T follicular helper cell (primary cell): ENCODE results near the gene FRMD4B.
"Not testable (repeated sequence)": the region's sequence is repeated elsewhere in the genome, so short reads cannot be mapped to it uniquely, and the experiment has no call there.

Experiments used
- DNase-seq: peaks from one replicate; pipeline ENCODE4 v3.0.0-alpha.2; 2020; ENCODE audit warnings: low read depth

Gene FRMD4B

DNA sequence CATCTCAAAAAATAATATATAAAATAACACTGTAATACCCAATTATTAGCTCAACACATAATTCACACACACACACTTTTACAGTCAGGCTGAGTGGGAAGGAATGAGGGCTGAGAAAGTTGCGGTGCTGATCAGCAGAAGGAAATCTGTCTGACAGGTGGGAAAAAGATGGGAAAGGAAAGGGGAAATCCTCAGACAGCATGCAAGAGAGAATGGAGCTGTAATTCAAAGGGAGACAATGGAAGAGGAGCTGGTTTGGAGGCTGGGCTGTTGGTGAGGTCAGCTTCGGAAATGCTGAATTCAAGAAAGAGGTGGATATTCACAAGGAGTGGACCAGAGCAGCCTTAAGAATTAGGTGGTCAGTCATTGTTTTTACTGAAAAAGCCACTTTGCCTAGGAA, 141.8 kb downstream of the FRMD4B start:
- DNase-seq, result no peak

- DNase-seq, result no peak
Measured at GRCh38 chr3:69241769-69242168, 144.1 kb downstream of the FRMD4B start.

DNA sequence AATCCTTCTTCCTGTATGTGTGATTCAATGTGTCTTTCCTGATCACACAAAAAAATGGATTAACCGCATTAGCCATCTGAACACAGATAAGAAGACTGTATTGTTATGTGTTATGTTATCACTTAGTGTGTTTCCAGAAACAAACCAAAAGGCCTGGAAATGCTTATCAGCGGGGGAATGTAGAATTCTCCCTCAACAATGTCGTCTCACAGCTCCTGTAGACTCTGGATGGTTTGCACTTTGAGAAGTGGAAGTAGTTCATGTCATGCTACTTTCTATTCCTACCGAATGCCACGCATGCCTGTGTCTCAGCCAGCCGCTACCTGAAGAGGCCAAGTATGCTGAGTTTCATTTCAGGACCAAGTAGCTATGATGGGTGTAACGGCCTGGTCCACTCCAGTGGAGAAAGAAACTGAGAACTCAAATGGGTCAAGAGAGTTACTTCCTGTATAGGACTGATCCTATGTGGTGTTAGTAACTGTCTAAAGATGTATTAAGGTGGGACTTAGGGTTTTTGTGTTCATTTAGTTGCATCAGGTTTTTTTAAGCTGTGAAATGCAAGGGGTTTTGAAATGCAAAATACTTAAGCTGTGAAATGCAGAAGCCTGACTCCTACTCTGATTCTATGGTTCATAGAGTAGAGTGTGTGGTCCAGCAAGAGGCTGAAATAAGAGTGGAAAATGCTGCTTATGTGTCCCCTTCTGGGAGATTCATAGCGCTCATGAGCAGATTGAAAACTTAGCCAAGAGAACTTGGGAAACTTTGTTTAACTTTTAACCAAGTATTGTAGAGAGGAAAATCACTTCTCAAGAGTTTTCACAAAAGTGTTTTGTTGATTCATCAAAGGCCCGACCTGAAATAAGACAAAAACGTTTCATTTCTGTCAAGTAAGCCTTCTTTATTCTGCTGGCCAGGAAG, 145.0 kb downstream of the FRMD4B start:
- no peak for DNase-seq

DNA sequence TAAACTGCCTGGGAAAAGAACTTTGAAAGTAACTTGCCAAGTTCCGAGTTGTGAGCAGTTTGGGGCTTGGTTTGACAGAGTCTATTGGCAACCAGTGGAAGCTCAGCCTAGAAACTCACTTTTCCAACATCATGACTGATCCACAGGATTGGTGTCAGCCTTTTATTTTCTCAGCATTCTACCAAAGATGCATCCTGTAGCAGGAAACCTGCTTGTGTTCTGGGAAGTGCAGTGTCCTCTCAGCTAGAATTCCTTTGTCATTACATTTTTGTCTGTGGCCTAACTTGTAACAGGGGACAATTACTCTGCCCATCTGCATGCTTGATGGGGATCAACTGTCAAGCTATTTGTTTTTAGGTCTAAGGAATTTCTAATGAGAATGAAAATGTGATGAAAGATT, 146.8 kb downstream of the FRMD4B start:
- no peak for DNase-seq

DNA sequence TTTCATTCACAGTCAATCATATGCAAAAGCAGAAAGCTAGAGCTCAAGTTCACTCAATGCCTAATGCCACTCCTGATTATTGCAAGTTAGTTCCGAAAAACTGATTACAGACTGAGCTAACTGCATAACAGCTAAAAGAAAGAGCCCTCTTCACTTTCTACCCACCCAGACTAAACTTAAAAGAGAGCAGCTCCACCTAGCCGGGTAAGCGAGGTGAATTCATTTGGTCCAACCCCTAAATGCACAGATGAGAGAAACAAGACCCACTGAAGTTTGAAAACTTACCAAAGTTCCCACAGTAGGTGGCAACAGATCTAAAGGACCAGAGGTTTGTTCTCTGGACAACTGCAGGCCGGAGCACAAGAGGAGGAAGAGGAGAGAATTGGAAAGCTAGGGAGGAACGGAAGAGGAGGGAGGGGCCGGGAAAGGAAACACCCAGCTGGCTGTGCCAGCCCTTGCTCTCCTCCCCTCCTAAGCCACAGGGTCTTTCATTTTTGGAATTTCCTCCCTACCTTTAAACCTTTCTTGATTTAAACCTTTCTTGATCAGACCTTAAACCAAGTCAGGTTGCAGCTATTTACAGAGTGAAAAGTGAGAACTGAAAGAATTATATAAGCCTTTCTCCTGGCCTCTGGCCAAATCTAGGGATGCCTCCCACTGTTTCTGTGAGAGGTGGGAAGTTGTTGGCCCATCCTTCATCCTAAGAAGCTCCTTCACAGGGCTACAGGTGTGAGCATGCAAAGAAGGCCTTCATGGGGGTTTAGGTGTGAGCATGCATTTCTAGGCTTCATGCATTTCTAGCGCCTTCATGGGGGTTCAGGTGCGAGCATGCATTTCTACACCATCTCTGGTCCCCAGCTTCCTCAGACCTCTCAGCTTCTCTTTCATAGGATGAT, 148.8 kb downstream of the FRMD4B start:
- DNase-seq, result no peak

GRCh38 chr3:69235882-69236281, 150.0 kb downstream of the FRMD4B start:
- DNase-seq, result no peak

GRCh38 chr3:69235227-69235626, 150.7 kb downstream of the FRMD4B start:
- not testable (repeated sequence) for DNase-seq

DNA sequence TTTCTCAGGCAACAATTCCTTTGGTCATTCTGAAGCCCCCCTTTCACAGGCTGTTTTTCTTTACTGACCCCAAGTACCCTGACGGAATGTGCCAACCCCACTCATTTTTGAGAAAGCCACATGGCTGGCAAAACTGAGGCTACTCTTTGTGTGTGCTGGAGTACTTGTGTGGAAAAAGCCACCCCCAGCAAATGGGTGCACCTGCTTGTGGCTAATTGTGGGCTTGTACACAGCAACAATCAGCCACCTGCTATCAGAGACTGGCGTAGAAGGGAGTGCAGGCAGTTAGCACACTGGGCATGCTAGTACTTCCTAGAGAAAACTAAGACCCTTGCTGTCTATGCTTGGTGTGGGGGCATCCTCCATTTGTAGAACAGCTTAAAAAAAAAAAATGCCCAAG, 153.4 kb downstream of the FRMD4B start:
- DNase-seq, result no peak

GRCh38 chr3:69231929-69232440, 153.9 kb downstream of the FRMD4B start:
- DNase-seq, result no peak

DNA sequence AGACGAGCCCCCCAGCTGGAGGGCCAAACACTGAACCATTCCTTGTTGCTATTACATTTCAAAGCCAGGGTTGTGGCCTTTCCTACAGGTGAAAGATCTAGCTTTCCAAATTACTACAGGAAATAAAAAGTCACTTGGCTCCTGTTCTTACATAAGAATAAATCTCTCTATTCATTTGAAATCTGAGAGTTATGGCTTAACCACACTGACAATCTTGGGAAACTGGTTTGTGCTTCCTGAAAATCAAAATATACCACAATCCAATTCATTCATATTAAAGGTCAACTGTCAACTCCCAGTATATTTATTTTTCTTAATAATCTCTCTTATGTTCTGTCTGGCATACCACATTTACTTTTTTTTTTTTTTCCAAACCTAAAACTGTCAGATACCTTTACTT, 159.8 kb downstream of the FRMD4B start:
- DNase-seq, result no peak

DNA sequence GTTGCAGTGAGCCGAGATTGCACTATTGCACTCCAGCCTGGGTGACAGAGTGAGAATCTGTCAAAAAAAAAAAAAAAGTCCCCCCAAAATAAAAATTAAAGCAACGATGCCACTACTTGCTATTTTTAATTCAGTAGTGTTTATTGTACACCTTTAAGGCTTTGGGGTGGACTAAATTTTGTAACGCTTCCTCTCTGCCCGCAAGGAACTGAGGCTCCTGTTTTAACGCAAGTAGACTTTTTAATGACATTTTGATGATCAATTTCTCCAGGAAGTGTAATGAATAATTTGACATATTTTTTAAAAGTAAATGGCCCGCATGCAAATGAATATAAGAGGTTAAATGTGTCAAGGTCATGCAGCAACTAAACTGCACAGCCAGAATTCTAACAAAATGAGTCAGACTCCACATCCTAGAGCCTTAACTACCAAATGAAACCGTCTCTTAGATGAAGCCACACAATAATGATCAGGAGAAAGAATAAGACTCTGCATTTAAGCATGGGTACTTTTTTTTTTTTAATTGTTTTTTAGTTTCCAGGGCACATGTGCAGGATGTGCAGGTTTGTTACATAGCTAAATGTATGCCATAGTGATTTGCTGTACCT, 166.7 kb downstream of the FRMD4B start:
- no peak for DNase-seq

DNA sequence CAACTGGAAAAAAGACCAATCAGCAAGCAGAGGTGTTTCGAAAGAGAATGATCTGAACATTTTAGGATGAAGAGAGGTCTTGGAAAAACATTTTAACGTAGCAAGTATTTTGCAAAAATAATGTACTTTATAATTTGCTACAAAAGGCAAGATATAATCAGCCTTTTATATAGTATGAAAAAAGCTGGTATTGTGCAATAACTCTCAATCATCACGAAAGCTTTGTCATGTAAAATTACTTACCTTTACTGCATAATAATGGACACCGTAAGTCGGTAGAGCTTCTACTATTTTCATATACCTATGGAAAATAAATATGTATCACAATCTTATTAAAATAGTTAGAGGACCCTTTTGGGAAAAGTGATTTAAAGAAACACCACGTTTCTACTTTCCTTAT, 167.8 kb downstream of the FRMD4B start:
- DNase-seq, result no peak

GRCh38 chr3:69216981-69217380, 168.9 kb downstream of the FRMD4B start:
- DNase-seq, result no peak

GRCh38 chr3:69214241-69214640, 171.6 kb downstream of the FRMD4B start:
- no peak for DNase-seq

- DNase-seq, result no peak
Measured at GRCh38 chr3:69212411-69213160, 173.3 kb downstream of the FRMD4B start.

DNA sequence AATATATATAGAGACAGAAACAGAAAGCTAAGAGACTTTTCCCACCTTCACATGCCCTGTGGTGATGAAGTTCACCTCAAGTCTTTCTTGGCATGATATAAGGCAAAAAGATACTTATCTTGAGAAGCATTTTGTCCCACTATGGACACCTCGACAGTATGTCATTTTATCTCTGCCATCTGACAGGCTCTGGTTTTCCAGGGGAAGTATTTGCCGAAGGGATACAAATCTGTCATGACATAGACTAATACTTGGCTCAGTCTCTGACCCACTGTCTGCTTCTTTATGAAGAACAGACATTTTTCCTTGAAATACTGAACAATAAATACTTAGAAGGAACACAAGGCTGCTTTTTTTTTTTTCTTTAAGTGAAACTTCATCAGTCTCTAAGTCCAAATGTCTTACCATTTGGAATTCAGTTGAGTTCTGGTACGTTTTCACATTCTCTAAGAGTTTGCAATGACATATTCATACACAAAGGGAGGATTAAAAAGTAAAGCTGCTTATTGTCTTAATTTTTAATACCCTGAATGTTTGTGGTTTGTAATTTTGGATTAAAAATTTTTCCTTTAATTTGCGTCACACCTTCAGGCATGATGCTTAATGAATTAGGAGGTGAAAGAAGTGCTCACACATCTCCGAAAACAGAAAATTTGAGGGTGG, 175.7 kb downstream of the FRMD4B start:
- DNase-seq, result no peak

GRCh38 chr3:69209413-69209812, 176.5 kb downstream of the FRMD4B start:
- DNase-seq, result no peak

DNA sequence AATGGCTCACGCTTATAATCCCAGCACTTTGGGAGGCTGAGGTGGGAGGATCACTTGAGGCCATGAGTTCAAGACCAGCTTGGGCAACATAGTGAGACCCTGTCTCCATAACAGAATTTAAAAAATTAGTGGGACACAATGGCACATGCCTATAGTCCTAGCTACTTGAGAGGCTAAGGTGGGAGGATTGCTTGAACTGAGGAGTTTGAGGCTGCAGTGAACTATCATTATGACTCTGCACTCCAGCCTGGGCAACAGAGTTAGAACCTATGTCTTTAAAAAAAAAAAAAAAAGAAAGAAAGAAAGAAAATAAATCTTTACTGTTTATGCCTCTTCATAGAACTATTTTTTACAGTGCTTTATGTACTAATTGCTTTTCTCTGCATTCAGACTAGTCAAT, 178.9 kb downstream of the FRMD4B start:
- DNase-seq, result no peak

GRCh38 chr3:69205385-69205784, 180.5 kb downstream of the FRMD4B start:
- no peak for DNase-seq

DNA sequence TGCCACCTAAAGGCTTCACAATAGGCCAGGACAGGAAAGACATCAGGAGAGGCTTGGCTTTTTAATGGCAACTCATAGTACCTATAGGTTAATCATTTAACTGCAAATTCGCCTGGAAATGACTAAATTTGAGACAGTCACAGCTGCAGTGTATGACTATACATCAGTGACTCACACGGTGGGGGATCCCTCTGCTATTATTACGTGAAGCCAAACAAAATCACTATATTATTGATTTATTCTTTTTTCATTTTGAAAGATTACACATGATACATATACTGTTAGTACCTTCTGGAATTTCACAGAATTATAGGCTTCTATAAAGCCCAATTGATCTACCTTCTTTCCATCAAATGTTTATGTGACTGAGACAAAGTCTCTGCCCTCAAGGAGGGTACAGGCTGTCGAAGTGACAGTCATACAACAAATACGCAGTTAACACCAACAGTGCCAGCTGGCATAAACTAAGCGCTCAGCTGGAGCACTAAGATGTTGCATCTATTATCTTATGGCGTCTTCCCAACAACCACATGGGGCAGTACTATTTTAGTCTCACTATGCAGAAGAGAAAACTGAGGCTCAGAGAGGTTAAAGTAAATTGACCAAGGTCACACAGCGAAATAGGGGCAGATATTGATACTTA, 181.5 kb downstream of the FRMD4B start:
- no peak for DNase-seq
